GM20431 (cell line): ENCODE measurements around the gene CDC73.
"Not testable (repeated sequence)": the region's sequence is repeated elsewhere in the genome, so short reads cannot be mapped to it uniquely, and the experiment has no call there.

Experiments
- in situ Hi-C: fragments of 300-500 bp; cut with MseI, MboI; formaldehyde crosslinking; loops from one replicate; pipeline ENCODE4 v1.15.0; 2020; ENCODE audit warnings: low sequenced_read_pairs; ENCODE audit not compliant: unreplicated experiment

Gene CDC73

DNA sequence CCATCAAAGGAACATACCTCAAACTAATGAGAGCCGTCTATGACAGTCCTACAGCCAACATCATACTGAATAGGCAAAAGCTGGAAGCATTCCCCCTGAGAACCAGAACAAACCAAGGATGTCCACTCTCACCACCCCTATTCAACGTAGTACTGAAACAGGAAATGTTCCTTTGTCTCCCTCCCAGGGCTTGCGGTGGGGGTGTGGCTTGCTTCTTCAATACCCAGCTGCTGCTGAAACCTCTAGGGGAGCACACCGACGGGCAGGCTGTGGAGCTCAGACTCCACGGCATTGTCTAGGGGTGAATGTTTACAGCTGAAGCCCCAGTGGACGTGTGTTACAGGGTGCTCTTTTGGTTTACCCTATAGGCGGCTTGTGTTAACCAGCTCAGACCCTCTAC lies 95.1 kb downstream of the CDC73 start:
- in situ Hi-C loops, result no loop called here

DNA sequence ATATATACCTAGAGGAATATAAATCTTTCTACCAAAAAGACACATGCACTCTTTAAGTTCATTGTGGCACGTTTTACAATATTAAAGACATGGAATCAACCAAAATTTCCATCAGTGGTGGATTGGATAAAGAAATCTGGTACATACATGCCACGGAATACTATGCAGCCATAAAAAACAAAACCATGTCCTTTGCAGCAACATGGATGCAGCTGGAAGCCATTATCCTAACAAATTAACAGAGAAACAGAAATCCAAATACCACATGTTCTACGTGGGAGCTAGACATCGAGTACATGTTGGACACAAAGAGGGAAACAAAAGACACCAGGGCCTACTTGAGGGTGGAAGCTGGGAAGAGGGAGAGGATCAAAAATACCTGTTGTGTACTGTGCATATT lies 97.6 kb downstream of the CDC73 start:
- in situ Hi-C loops, result no loop called here

DNA sequence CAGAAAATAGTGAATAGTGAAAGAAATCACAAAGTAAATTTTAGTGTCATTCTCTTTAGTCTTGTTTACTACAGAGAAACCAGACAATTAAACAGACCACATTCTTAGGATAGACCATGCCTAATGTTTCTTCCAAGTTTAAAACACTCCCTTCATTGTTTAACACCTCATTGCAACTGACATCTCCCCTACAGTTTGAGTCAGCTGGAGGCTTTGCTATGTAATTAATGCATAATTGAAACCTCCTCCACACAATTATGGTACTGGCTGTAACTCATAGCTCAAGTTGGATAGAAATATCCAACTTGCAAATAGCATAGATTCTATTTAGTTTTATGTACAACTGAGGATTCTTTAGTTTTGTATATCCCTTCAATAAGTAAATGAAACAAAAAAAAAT lies 99.8 kb downstream of the CDC73 start:
- in situ Hi-C loops, result no loop called here

DNA sequence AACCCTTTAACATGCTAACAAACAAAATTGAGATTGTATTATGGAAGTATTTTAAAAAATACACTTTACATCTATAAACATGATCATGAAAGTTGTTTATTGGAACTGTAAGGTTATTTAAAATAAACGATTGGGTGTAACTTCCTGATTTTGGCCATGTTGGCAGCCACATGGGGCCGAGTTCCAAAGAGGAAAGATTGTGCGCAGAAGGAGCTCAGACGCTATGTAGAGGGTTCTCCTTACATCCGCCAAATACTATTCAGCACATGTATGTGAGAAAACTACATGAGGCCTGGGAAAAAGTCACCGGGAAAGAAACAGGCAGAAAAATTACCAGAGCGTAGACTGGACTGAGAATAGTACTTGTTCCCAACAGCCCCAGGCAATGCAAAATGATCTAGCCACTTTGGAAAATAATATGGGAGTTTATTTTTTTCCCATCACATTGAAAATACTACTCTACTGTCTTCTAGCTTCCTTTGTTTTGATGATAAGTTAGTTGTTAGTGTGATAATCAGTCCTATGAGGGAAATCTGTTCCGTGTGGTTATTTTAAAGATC lies 100.3 kb downstream of the CDC73 start:
- in situ Hi-C loops, result no loop called here

GRCh38 chr1:193229136-193229535 lies 107.3 kb downstream of the CDC73 start:
- in situ Hi-C loops, result no loop called here

DNA sequence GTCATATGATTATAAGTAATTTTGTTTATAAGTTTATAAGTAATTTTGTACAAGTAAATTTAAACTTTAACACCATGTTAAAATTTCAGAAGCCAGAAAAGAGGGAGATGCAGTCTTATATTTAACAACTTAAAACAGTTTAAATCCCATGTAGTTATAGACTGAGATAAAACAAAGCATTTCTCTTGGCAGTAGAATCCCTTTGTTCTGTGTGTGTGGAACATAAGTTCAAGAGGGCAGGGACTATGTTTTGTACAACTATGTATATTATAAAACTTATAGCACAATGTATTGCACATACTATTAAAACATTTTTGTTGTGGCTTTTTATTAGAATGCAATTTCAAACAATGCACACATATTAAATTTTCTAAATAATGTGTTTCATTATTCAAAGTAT lies 109.3 kb downstream of the CDC73 start:
- in situ Hi-C loops, result not testable (repeated sequence)

GRCh38 chr1:193234530-193234929 lies 112.7 kb downstream of the CDC73 start:
- in situ Hi-C loops, result no loop called here

DNA sequence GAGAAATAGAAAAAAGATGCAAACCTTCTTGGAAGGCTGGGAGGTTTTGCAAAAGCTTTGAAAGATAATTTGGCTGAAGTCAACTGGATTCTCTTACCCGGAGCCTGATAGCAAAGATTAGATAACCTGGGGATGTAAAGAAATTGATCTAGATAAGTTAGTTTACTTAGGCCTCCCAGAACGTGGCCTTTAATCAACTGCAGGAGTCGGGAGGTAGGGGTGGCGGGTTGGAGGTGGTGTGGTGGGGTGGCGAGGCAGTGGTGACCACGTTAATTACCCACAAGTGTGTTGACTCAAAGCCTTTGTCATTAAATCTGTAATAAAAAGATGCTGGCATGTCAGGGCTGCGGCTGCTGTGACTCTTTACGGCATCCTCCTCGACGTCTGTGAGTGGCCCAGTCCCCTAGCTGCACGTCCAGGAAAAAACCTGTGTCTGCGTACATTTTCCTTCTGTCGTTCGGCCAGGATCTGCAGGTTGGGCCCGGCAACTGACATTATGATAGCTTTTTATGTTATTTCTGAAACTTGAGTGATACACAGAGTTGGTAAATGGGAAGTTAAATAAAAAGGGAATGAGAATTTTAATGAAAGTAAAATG lies 115.6 kb downstream of the CDC73 start:
- in situ Hi-C loops, result no loop called here

DNA sequence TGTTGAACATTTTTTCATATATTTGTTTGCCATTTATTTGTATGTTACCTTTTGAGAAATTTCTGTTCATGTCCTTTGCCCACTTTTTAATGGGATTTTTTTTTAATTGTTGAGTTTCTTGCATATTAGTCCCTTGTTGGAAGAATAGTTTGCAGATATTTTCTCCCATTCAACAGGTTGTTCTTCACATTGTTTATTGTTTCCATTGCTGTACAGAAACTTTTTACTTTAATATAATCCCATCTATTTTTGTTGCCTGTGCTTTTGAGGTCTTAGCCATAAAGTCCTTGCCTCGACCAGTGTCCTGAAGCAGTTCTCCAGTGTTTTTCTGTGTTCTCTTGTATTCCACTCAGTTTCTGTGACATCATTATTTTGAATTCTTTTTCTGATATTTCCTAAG lies 118.8 kb downstream of the CDC73 start:
- in situ Hi-C loops, result no loop called here

DNA sequence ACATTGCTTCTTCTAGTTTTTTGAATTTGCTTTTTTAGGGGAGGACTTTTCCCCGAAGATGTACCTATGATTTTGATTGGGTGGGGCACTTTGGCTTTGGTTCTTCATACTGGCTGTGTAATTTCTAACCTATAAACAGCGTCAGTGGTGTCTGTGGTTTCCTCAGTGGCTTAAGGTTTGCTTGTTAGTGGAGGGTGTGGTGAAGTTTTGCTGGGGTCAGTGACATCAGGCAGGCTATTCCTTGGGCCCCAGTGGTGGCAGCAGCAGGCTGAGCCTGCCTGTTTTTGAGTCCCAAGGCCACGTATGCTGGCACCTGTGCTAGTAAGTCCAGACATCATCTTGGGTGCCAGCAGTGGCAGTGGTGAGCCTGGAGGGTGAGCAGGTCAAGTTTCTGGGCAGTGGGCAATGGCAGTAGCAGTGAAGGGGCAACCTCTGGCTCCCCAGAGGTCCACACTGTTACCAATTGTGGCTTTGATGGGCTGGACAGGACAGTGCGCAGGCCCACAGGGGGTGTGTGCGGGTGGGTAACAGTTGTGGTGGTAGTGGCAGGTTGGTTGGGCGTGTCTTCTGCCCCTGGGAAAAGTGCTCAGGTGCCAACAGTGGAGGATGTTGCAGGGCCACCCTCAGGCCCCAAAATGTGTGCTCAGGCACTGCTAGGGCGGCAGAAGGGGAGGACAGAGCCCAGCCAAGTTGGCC lies 119.4 kb downstream of the CDC73 start:
- in situ Hi-C loops, result no loop called here

DNA sequence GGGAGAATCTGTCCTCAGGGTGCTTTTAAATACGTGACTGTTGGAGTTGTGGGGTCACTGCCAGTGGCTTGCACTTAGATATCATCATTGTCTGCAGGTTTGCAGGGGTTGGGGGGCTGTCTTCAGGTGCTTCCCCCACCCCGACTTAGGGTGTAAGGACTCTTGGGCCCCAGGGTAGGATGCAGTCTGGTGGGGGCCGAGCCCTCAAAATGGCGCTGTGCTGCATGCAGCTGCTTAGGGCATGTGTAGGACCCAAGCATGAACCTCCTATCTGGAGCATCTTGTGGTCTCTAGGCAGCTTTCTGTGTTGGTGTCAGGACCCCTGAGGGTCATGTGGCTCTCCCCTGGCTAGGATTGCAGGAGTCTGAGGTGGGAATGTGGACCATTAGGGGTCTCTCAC lies 120.2 kb downstream of the CDC73 start:
- in situ Hi-C loops, result no loop called here

DNA sequence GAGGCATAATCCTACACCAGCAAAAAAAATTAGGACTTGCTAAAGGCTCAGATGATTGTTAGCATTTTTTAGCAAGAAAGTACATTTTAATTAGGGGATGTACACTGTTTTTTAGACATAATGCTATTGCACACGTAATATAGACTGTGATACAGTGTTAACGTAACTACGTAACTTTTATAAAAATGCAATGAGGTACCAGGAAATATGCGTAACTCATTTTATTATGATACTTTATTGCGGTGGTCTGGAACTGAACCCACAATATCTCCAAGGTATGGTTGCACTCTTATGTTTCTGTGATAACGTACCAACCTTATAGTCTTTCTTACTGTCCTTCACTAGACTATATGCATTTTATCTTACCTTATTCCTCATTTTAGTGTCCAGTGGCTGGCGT lies 127.4 kb downstream of the CDC73 start:
- in situ Hi-C loops, result no loop called here

- in situ Hi-C loops, result no loop called here
Measured at GRCh38 chr1:193251950-193252349, 130.1 kb downstream of the CDC73 start.

DNA sequence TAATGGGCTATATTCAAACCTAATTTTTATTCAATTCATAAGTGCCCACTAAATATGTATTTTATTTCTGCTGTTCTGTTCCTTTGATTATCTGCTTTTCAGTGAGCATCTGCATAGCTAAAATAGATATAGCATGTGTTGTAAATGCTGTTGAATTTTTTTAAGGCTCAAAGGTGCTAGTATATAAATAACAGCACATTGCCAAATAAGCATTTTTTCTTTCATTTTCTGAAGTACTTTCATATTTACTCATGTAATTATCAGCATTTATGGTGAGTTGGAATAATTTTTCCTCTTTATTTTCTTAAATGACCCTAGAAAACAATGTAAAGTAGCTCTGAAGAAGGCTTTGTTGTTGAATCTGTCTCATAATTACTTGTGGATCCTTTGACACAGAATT lies 134.2 kb downstream of the CDC73 start:
- in situ Hi-C loops, result no loop called here

DNA sequence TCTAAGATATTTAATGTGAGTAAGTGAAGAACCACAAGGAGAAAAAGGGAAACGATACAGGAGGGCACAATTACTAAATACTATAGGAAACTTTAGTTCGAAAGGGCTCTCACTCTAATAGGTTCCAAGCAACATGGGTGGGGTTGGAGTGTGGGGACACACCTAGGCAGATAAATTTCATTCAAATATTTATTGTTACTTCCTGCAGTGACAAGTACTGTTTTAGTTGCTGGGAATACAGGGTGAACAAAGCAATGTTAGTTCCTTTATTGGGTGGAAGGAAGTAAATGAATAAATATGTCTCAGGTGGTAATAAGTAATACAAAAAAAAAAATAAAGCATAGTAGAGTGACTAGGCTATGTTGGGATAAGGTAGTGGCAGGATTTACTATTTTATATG lies 137.8 kb downstream of the CDC73 start:
- in situ Hi-C loops, result no loop called here

GRCh38 chr1:193260056-193260745 lies 138.4 kb downstream of the CDC73 start:
- in situ Hi-C loops, result no loop called here

DNA sequence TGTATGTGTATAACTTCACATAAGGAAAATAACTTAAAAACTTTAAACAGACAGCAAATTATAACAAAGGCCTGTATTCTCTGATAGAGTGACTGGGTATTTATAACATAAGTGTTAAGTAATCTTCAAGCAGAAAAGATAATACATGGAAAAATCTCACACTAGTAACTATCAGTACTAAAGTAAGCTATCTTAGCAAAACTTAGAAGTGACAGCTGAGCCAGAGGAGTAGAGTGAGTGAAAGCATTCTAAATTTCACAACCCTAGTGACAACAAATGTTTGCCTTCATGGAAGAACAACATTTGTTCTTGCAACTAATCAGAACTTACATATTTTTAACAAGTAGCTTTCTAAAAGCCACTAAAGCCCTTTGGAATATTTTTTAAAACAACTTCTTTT lies 139.1 kb downstream of the CDC73 start:
- in situ Hi-C loops, result no loop called here

DNA sequence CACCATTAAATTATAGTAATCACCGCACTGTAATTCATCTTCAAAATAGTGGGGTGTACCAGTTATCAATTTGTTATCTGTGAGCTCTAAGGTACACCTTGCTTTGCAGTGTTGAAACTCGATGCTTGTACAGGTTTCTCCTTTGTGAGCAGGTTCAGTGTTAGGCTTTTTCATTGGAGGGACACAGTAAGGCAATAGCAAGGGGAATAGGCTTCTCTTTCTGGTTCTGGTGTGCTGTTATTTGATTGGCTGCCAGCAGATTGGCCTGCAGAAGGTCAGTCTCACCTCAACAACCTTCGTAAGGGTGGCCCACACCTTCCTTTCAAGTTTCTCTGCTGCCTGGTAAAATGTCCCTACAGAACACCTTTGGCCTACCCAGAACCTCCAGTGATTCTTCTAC lies 140.8 kb downstream of the CDC73 start:
- in situ Hi-C loops, result no loop called here

DNA sequence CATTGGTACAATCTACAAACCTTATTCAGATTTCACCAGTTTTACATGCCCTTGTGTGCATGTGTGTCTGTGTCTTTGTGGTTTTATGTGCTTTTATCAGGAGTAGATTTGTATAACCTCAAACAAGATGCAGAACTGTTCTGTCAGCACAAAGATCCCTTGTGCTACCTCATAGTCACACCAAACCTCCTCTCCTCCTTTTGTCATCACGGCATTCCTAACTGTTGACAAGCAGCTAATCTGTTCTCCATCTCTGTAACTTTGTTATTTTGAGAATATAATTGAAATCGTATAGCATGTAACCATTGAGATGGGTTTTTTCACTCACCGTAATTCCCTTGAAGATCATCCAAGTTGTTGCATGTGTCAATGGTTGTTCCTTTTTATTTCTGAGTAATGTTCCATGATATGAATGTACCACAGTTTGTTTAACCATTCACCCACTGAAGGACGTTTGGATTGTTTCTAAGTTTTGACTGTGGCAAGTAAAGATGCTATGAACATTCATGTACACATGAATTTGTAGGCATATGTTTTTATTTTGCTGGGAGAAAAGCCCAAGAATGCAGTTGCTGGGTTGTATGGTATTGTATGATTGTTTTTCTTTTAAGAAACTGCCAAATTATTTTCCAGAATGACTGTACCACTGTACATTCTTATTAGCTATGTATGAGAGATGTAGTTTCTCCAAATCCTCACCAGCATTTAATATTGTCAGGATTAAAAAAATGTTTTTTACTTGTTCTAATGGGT lies 142.7 kb downstream of the CDC73 start:
- in situ Hi-C loops, result no loop called here

DNA sequence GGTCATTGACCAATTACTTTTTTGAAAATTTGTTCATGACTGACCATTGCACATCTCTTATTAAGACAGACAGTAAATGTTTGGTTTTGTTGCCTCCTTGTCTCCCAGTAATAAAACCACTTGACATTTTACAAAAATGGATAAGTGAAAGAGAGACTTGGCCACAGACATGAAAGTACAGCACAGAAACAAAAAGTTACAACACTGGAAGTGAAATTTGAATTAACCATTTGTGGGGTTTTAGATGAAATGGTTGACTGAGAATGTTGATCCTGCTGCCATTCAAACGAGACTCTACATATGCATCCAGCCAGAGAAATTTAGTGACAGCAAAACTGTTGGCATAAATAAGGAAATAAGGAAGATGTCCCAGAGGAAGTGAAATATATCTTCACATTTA lies 143.9 kb downstream of the CDC73 start:
- in situ Hi-C loops, result no loop called here

DNA sequence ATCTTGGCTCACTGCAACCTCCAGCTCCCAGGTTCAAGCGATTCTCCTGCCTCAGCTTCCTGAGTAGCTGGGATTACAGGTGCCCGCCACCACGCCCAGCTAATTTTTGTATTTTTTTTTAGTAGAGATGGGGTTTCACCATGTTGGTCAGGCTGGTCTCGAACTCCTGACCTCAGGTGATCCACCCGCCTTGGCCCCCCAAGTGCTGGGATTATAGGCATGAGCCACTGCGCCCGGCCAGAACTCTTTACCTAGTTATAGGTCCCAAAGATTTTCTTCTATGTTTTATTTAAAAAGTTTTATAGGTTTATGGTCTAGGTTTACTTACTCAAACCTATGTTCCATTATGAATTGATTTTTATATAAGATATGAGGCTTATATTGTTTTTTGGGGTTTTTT lies 145.0 kb downstream of the CDC73 start:
- in situ Hi-C loops, result not testable (repeated sequence)
